HT1080 (cell line): Measurements from ENCODE around the gene SYNPO2. TPM values are rescaled to one million over a fixed set of nuclear protein-coding genes. Genes with fewer than 3 reads are reported as not detected.

Experiments
- DNase-seq: peaks from one replicate; pipeline ENCODE4 v3.0.0-alpha.2; 2015; ENCODE audit warnings: low read depth
- total RNA-seq: library from RNA; depleted of rRNA; stranded (reverse); fragments of >200 nt; shearing (Covaris generic); gene quantifications from 2 replicates; pipeline ENCODE4 v1.2.3, GENCODE V29; 2014

SYNPO2 gene
- total RNA-seq, 1 experiment from 2014 or later = 0.08 TPM

- no peak for DNase-seq
Measured at GRCh38 chr4:118927974-118928373, 39.3 kb downstream of the SYNPO2 start.

- no peak for DNase-seq
Measured at GRCh38 chr4:118930255-118930654, 41.6 kb downstream of the SYNPO2 start.

- DNase-seq = no peak
Measured at GRCh38 chr4:118931786-118932185, 43.1 kb downstream of the SYNPO2 start.

- no peak for DNase-seq
Measured at GRCh38 chr4:118935819-118936218, 47.2 kb downstream of the SYNPO2 start.

- DNase-seq = no peak
Measured at GRCh38 chr4:118936406-118936805, 47.8 kb downstream of the SYNPO2 start.

- no peak for DNase-seq
Measured at GRCh38 chr4:118939169-118939783, 50.6 kb downstream of the SYNPO2 start.

- no peak for DNase-seq
Measured at GRCh38 chr4:118941149-118941548, 52.5 kb downstream of the SYNPO2 start.

- peak; percentile 56 for DNase-seq
Measured at GRCh38 chr4:118941799-118942198, 53.1 kb downstream of the SYNPO2 start.

GRCh38 chr4:118942465-118942864 is 53.8 kb downstream of the SYNPO2 start:
- DNase-seq = peak; percentile 49

GRCh38 chr4:118947095-118947494 is 58.4 kb downstream of the SYNPO2 start:
- DNase-seq = no peak

- peak; percentile 51 for DNase-seq
Measured at GRCh38 chr4:118948545-118949144, 60.0 kb downstream of the SYNPO2 start.

- DNase-seq = no peak
Measured at GRCh38 chr4:118950224-118950623, 61.6 kb downstream of the SYNPO2 start.

- no peak for DNase-seq
Measured at GRCh38 chr4:118950929-118951570, 62.4 kb downstream of the SYNPO2 start.

GRCh38 chr4:118953276-118953675 is 64.6 kb downstream of the SYNPO2 start:
- peak; percentile 59 for DNase-seq

- DNase-seq = peak; percentile 25
Measured at GRCh38 chr4:118954246-118954645, 65.6 kb downstream of the SYNPO2 start.

- DNase-seq = no peak
Measured at GRCh38 chr4:118955515-118955914, 66.9 kb downstream of the SYNPO2 start.

GRCh38 chr4:118957722-118958445 is 69.2 kb downstream of the SYNPO2 start:
- DNase-seq = no peak

- DNase-seq = no peak
Measured at GRCh38 chr4:118962540-118962939, 73.9 kb downstream of the SYNPO2 start.

GRCh38 chr4:118964891-118965411 is 76.3 kb downstream of the SYNPO2 start:
- no peak for DNase-seq

- DNase-seq = peak; percentile 54
Measured at GRCh38 chr4:118967393-118967792, 78.7 kb downstream of the SYNPO2 start.

- DNase-seq = peak; percentile 85
Measured at GRCh38 chr4:118968005-118968404, 79.4 kb downstream of the SYNPO2 start.

GRCh38 chr4:118968813-118969212 is 80.2 kb downstream of the SYNPO2 start:
- DNase-seq = no peak
